HG02588 (cell line): Measurements from ENCODE around the gene ICAM2.
"Not testable (repeated sequence)": the region's sequence is repeated elsewhere in the genome, so short reads cannot be mapped to it uniquely, and the experiment has no call there.

Experiments
- ATAC-seq: cut with Tn5 transposase; IDR thresholded peaks from one replicate; pipeline ENCODE4 v1.9.1; 2021; ENCODE audit warnings: mild to moderate bottlenecking, moderate library complexity; ENCODE audit not compliant: unreplicated experiment

ICAM2 gene

DNA sequence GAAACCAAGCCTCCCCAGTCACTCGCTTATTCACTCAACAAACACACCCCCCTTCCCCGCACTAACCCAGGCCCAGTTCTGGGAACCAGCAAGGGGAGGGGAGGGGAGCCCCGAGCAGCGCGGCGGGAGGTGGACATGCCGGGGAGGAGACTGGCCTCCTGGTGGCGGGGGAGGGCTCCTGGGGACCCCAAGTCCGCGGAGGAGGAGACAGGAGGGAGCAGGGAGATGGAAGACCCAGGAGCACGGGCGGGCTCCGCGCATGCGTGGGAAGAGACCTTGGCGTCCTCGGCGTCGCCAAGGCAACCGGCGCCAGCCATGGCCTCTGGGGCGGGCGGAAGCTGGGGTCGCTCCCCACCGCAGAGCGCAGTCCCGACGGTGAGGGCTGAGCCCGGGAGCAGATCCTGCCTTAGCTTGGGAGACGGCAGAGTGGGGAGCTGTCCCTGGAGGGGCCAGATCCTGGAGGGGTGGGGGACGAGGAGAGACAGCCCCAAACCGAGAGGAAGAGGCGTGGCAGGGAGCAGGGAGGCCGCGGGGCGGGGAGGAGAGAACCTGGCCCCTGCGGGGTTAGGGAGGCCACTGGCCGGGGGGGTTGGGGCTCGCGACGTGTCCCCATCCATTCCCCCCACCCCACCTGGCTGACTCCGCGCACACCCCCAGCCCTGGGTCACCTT is 22.2 kb downstream of the ICAM2 start, which contains the start of gene PRR29:
TSS of gene PRR29 (plus strand) at position 302 of the 671 bp plus-strand sequence. CDS start at position 316, 14 bp downstream.
- no peak for ATAC-seq

DNA sequence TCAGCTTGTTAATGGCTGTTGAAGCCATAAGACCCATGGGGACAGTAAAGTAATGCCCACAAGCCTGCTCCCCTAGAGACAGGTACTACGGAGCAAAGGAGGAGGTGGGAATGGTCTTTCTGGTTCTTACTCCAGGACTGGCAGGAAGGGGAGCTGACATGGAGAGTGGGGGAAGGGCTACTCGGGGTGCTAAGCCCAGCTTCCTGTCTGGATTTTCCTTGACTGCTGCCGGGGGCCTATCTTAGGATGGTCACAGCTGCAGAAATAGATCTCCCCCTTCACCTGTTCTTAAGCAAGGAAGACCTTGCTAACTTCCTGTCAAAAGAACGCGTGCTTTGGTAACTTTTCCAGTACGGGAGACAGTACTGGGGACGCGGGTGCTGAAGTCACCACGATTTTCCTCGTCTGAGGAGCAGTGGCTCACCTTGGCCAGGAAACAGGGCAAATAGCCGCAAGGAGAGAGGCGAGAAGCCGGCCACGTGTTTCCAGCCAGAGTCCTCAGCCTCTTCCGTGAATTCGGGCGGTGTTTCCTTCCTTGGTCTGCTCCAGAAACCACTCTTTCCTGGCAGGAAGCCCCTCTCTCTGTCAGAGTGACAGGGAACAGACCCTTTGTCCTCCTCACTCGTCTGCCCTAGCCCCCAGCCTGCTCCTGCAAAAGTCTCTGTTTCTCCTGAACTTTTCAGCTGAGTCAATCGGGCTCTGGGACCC is 22.9 kb downstream of the ICAM2 start:
- ATAC-seq = no peak

DNA sequence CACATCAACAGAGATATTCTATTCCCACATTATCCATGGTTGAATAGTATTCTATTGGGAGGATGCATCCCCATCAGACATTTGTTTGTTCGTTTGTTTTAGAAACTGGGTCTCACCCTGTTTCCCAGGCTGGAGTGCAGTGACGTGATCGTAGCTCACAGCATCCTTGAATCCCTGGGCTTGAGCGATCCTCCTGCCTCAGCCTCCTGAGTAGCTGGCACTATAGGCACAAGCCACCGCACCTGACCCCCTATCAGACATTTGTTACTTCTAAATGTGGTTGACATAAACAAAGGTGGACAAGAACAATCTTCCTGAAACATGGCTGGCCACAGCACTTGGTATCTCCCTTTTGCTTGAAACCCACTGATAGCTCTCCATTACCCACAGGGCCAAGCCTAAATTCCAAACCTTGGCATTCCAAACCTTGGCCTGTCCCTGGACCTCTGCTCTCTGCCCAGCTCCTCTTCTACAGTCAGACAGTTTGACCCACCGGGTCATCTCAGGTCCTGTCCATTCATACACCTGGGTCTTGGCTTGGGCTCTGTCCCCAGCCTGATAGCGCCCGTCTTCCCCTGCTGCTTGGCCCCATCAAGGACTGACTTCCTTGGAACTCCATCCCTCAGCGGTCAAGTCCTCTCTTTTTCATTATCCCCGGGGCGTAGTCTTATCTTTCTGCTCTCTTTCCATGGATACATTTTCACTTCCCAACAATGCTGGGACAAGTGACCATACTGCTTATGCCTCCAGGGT is 23.8 kb downstream of the ICAM2 start:
- ATAC-seq = no peak

DNA sequence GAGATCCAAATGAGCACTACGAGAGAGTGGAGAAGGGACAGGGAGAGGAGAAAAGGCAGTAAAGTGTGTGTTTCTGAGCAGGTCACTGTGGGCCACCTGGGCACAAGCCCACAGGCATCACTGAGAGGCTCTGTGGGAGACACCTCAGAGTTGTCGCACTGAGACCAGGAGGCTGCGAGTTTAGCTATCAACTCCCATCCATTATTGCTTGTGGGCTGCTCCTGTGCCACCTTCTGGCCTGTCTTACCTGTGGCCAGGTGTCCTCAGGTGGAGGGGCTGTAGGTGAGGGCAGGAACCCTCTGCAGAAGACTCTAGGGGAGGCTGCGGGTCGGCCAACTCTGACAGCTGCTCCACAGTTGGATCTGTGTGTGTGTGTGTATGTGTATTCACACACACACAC is 24.8 kb downstream of the ICAM2 start:
- no peak for ATAC-seq

DNA sequence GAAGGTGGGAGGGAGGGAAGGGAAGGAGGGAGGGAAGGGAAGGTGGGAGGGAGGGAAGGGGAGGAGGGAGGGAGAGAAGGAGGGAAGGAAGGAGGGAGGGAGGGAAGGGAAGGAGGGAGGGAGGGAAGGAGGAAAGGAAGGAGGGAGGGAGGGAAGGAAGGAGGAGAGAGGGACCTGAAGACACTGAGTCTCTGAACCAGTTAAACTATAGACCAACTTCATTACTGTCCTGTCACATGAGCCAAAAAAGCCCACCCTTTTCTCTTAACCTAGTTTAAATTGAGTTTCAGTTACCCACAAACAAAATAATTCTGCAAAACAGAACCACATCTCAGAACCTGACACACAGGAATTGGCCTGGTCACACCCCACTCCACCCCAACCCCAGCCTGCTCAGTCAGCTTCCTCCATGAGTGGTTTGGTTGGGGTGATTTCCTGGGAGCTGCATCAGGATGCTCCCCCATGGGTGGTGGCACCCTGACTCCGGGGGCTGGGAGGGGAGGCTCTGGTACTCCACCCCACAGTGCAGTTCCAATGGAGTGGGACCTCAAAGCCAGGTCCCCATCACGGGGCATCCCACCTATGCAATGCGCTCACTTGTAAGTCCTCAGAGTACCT is 27.0 kb downstream of the ICAM2 start:
- ATAC-seq = no peak

DNA sequence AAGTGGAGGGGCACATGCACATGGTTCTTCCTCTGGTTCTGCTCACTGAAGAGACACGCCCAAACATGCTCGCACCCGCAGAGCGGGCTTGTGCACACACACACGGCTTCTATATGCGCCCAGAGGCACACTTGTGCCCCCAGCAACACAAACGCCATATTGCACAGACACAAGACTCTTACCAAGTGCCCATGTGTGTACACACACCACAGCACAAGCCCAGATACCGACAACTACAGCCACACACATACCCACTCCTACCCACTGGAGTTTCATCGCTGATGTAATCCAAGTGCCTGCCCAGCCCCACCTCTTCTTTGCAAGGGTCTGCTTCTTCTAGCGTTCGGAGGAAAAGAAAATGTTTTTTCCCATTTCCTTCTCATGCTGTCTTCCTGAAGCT is 28.8 kb downstream of the ICAM2 start:
- no peak for ATAC-seq

DNA sequence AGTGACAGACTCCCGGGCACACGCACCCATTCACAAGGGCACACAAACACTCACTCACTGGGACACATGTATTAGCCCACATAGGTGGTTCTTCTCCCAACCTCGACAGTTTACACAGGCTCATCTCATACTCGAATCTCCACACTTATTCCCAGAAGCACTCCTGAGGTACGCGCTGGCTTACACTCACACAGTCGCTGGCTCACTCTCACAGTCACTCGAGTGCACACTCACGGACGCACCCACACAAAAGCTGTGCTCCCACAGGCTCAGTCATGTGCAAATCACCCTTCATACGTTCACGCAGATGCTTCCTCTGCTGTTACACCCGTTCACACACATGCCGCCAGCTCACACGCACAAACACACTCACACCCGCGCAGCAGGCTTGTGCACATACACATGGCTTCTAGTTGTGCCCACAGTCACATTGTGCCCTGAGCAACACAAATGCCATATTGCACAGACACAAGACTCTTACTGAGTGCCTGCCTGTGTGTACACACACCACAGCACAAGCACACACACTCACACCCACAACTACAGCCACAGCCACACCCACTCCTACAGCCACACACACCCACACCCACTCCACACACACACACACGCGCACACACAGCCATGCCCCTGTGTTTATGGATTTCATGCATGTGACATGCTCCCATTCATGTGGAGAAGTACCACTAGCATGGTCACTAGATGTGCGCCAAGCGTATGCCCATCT is 30.6 kb downstream of the ICAM2 start:
- ATAC-seq = no peak

DNA sequence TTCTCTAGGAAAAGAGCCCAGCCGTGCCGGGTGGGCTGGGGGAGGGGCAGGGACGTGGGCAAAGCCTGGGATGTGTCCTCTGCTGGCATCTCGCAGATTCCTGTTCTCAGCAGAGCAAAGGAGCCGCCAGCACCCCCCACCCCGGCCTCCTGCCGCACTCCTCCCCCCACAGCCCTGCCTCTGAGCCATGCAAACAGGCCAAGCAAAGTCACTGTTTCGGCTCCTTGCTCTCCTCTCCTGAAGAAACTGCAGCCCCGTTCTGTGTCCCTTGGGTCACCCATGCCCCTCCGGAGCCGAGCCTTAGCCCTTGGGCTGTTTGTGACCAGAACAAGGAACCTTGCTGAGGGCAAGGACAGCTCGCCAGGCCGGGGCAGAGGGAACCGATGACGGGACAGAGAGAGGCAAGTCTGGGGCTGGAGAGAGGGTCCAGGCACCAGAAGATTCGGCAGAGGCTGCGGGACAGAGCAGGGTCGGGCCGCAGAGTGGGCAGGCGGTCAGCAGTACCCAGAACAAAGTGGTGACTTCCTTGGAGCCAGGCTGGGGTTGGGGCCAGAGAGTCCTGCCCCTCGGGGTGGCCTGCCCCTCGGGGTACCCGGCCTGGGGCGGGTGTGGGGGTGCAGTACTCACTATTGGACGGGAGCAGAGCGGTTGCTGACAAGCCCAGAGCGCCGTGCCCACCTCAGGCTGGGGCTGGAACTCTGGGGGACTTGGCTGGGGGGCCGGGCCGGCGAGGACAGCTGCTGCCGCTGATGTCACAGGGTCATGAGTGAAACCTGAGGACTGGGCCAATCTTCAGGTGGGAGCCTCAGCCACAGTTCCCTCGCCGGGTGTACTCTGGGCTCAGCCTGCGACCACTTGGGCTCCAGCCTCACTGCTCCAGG is 31.5 kb downstream of the ICAM2 start:
- ATAC-seq = no peak

DNA sequence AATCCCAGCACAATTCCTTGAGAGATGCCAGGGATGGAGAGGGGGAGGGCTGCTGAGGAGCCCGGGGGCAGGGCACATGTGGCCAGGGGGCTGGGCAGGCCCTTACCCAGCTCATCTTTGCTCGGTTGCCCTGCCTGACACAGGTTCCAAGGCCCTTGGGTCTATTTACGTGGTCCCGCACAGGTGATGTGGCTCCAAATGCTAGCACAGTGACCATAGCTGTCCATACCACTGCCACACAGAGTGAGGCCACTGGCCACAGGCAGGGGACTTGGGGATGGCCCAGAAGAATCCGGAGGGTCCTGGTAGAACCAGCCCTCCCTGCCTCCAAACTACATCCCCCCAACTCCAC is 32.3 kb downstream of the ICAM2 start:
- no peak for ATAC-seq

DNA sequence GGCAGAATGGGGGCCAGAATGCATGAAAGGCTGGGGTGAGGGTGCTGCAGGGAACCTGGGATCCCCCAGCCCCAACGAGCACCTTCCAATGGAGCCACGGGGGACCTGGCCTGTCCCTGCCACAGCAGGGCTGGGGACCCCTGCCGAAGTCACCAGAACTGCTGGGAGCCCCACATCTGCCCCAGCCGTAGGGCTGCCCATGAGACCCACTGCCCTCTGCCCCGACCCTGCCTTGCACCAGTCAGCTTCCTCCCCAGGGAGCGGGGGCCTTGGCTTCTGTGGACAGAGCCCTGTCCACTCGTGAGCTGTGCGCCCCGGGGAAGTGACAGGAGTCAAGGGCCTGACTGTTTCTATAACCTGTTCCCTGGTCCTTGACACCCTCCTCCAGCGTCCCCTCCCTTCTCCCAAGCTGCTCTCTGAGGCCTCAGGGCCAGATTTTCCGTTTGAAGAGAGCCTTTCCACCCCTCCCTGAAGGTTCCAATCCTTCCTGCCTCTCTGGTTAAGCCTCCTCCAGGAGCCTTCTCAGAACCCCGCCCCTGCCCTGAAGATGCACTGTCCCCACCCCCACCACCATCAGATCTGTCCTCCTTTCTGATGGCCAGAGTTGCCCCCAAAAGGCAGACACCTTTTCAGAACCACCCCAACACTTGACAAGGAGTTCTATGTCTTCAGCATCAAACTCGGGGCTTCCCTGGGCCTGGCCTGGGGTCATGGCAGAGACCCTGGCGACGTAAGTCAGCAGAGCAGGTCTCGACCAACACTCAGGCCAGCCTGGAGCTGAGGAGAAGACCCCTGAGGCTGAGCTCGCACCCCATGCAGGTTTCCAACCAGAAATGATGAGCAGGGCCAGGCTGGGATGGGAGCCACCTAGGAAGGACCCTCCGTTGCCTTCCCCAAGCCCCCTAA is 33.0 kb downstream of the ICAM2 start:
- no peak for ATAC-seq

DNA sequence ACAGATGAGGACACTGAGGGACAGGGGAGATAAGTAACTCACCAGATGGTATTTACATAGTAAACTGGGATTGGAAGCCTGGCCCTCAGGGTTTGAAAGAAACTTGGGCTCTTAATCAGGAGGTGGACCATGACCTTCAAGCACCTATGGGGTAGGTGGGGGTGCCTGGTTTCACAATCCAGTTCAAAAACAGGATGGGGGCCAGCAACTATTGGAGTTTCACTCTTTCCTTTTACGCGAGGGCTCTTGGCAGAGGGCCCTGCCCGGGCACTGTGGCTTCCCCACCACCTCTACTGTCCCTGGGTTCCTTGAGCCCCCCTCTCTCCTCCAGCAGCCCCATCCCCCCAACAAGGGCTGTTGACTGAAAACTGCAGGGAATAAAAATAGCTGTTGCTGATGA is 33.6 kb downstream of the ICAM2 start:
- ATAC-seq = no peak

DNA sequence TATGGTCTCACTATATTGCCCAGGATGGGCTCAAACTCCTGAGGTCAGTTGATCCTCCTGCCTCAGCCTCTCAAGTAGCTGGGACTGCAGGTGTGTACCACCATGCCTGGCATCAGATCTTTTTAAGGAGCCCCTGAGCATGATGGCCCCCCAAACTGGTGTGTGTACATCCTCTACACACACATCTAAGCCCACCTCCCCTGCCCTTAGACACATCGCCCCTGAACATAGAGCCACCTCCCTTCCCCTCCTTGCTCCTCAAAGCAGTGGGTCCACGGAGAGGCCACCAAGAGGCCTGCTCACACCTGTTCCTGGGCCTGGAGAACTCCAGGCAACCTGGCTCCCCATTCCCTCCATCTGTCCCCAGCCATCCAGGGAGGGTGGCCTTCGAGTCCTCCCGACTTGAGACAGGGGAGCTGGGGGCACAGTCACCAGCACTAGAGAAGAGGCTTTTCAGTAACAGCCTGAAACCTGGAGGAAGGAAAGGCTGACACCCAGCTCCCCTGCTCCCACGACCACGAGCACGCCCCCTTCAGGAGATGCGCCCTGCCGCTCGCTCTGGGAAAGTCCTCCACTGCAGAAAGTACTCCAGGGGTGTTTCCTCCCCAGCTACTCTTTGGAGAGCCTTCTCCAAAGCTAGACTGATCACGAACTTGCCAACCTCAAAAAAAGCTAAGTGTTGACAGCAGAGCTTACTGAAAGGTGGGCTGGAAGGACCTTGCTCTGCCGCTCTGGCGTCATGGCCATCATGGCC is 34.9 kb downstream of the ICAM2 start:
- ATAC-seq = no peak

DNA sequence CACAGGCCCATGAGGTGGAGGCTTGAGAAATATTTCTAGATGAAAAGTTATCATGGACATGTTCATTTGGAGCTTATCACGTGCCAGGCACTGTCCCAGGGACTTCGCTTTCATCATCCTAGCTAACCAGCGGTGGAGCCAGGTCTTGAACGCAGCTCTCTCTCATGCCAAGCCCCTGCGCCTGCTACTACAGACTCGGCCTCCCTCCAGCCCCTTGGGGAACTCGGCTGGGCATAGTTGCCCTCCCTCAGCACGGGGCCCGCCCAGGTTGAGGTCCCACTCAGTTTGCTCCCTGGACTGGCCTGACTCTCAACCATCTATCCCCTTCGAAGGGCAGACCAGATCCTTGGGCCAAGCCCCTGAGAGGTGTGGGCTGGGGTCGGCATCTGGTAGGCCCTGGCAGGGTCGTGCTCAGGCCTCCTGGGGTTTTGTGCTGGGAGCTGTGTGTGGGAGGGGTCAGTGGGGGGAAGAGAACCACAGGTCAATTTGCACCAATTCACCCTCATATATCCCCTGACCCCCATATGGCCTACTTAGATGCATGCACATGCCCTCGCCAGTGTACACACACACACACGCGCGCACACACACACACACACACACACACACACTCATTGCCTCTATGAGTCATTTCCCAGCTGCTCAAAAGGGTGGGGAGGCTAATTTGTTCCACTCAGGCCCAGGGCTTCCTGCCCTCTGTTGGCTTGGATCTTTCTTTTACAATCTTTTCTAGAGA is 35.6 kb downstream of the ICAM2 start:
- no peak for ATAC-seq

DNA sequence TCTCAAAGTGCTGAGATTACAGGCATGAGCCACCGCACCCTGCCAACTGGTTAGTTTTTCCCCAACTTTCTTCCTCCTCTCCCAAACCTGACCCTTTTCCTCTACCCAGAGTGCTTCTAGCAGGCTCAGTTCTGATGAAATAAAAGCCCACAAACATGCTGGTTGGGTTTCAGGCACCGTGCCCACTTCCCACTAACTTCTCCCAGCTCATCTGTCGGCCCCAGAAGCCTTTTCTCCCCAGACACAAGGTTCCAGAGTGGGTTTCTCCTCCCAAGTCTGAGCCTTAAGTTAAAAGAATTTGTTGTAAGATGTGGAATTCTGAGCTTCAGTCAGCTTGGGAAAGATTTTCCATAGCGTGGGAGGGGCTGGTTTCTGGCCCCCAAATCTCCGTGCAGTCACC is 36.2 kb downstream of the ICAM2 start:
- no peak for ATAC-seq

DNA sequence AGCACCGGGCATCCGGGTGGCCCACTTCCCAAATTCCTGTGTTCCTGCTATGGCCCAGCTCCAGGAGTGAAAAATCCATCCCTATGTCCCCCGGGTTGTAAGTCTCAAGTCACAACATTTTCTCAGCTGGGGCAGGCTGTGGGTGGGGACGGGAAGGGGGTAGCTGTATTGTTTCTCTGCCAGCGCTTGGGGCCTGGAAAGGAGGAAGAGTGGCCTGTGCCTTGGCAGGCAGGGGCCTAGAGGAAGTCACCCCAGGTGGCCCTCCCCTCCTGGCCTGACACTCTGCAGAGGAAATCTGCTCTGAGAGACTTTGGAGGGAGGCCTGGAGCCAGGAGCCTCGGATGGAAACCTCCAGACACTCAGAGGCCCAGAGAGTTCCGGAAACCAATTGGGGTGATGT is 37.1 kb downstream of the ICAM2 start:
- ATAC-seq = no peak

DNA sequence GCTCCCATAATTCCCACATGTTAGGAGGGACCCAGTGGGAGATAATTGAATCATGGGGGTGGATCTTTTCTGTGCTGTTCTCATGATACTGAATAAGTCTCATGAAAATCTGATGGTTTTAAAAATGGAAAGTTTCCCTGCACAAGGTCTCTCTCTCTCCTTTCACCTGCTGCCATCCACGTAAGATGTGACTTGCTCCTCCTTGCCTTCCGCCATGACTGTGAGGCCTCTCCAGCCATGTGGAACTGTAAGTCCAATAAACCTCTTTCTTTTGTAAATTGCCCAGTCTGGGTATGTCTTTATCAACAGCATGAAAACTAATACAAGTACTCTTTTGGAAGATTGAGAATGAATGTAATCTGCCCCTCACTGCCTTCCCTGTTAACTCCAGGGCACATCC is 37.8 kb downstream of the ICAM2 start:
- not testable (repeated sequence) for ATAC-seq
